Nephron progenitor cell (in vitro differentiated cells): ENCODE measurements around the gene GAA.

ENCODE experiments used
- DNase-seq: peaks from one replicate; pipeline ENCODE4 v3.0.0; 2021
- H3K27ac Mint-ChIP-seq: 2 replicates; pipeline ENCODE4 v1.8.0; 2021; ENCODE audit warnings: mild to moderate bottlenecking, moderate library complexity, mixed read lengths
- H3K27me3 Mint-ChIP-seq: 2 replicates; pipeline ENCODE4 v1.8.0; 2021; ENCODE audit warnings: mild to moderate bottlenecking, low read depth, mixed read lengths; ENCODE audit not compliant: poor library complexity
- H3K36me3 Mint-ChIP-seq: 2 replicates; pipeline ENCODE4 v1.8.0; 2021; ENCODE audit warnings: low read depth, mixed read lengths
- H3K4me1 Mint-ChIP-seq: 2 replicates; pipeline ENCODE4 v1.8.0; 2021; ENCODE audit warnings: mixed read lengths
- H3K4me3 Mint-ChIP-seq: 2 replicates; pipeline ENCODE4 v1.8.0; 2021; ENCODE audit warnings: mild to moderate bottlenecking, moderate library complexity, mixed read lengths
- H3K9me3 Mint-ChIP-seq: 2 replicates; pipeline ENCODE4 v1.8.0; 2021; ENCODE audit warnings: mild to moderate bottlenecking, moderate library complexity, mixed read lengths
- CTCF ChIP-seq: fragments of 200-600 bp; sonication (generic); IDR thresholded peaks from 2 replicates; pipeline ENCODE4 v1.5.0; 2021; ENCODE audit warnings: antibody characterized with exemption

Gene GAA

GRCh38 chr17:80080081-80080480, 21.3 kb upstream of the GAA start:
- Mint-ChIP-seq H3K36me3 (peaks cover 9% of the 10 kb centered on the region), H3K27ac (no peak overlapping the region), H3K4me3 (no peak overlapping the region), H3K4me1 (no peaks in the 10 kb centered on the region), H3K9me3 (peaks cover 9% of the 10 kb centered on the region), H3K27me3 (no peaks in the 10 kb centered on the region)
- no peak for DNase-seq
- no peak for TF ChIP-seq CTCF

- H3K4me3 Mint-ChIP-seq, result no peak overlapping the region
- no peaks in the 10 kb centered on the region for H3K4me1 Mint-ChIP-seq
- no peak for TF ChIP-seq CTCF
- peak overlapping the region; percentile 24 for H3K27ac Mint-ChIP-seq
- H3K9me3 Mint-ChIP-seq, result peaks cover 9% of the 10 kb centered on the region
- no peaks in the 10 kb centered on the region for H3K27me3 Mint-ChIP-seq
- peaks cover 4% of the 10 kb centered on the region for H3K36me3 Mint-ChIP-seq
- DNase-seq, result no peak
Observed at GRCh38 chr17:80081596-80081995, 19.8 kb upstream of the GAA start.

GRCh38 chr17:80082403-80083135, 18.8 kb upstream of the GAA start:
- H3K4me3 Mint-ChIP-seq, result no peak overlapping the region
- peak; percentile 75 for TF ChIP-seq CTCF
- H3K4me1 Mint-ChIP-seq, result no peaks in the 10 kb centered on the region
- DNase-seq, result peak; percentile 81
- peaks cover 3% of the 10 kb centered on the region for H3K36me3 Mint-ChIP-seq
- peaks cover 7% of the 10 kb centered on the region for H3K9me3 Mint-ChIP-seq
- H3K27me3 Mint-ChIP-seq, result no peaks in the 10 kb centered on the region
- no peak overlapping the region for H3K27ac Mint-ChIP-seq

- H3K27ac Mint-ChIP-seq, result no peak overlapping the region
- no peaks in the 10 kb centered on the region for H3K36me3 Mint-ChIP-seq
- TF ChIP-seq CTCF, result no peak
- no peaks in the 10 kb centered on the region for H3K4me1 Mint-ChIP-seq
- H3K9me3 Mint-ChIP-seq, result peaks cover 3% of the 10 kb centered on the region
- DNase-seq, result no peak
- no peaks in the 10 kb centered on the region for H3K27me3 Mint-ChIP-seq
- no peak overlapping the region for H3K4me3 Mint-ChIP-seq
Observed at GRCh38 chr17:80083136-80083661, 18.2 kb upstream of the GAA start.

- Mint-ChIP-seq H3K4me1 (no peaks in the 10 kb centered on the region), H3K27ac (no peak overlapping the region), H3K36me3 (peaks cover 4% of the 10 kb centered on the region), H3K4me3 (no peak overlapping the region), H3K9me3 (no peaks in the 10 kb centered on the region), H3K27me3 (peaks cover 5% of the 10 kb centered on the region)
- no peak for TF ChIP-seq CTCF
- DNase-seq, result no peak
Observed at GRCh38 chr17:80084773-80085172, 16.6 kb upstream of the GAA start.

- Mint-ChIP-seq H3K9me3 (no peaks in the 10 kb centered on the region), H3K4me3 (no peak overlapping the region), H3K27ac (no peak overlapping the region)
Observed at GRCh38 chr17:80086081-80086480, 15.3 kb upstream of the GAA start.

More at GRCh38 chr17:80086081-80086480, 15.3 kb upstream of the GAA start:
- Mint-ChIP-seq H3K4me1 (no peaks in the 10 kb centered on the region), H3K36me3 (peaks cover 11% of the 10 kb centered on the region), H3K27me3 (peaks cover 5% of the 10 kb centered on the region)
- no peak for TF ChIP-seq CTCF
- no peak for DNase-seq
